ENCODE results near the gene USP47.

USP47 gene

DNA sequence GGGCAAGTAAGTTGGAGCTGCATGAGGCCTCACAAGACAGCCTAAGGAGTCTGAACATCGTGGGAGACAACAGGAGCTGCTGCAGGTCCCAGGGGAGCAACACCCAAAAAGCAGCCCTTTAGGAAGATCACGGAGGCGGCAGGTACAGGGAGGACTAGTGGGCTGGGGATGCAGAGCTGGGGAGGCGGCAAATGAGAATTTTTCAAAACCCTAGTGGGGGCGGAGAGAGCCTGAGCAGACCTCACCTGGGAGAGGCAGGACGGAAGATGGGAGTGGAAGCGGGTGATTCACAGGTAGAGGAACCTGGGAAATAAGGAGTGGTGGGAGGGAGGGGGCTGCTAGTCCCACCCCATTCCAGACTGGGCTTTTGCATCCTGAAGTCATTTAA, 124.6 kb downstream of the USP47 start:
- DNase-seq (ENCODE audit: low read depth, low spot score) = no peak

DNA sequence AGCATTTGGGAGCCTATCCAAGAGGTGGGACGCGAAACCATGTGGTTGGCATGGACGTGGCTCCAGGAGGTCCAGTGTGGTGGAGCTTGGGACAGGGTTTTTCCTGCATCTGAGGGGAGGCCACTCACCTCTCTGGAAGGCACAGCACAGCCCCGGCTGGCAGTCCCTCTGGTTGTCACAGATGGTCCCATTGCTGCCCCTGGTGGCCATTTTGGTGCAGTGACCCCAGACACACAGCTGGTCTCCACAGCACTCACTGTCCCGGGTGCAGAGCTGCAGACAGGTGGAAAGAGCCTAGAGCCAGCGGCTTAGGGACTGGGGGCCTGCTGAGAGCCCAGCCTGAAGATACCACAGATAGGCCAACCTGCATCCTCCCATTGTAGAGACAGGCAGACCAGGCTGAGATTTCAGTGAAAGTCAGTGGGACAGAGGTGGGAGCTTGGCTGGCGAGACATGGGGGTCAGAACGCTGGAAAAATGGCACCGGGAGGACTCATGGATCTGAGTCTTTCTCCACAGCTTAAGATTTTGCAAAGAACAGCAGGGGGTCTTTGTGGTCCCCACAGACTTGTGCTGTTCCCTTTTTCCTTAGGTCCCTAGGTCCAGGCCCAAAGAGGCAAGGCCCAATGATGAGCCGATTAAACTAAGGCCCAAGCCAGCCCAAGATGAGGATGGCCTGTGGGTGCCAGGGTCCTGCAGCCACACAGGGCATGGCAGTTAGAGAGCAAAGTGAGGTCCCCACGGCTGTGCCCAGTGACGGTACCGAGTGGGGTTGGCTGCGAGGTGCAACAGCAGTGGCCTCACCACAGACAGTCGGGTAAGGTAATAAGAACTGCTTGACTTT, 125.3 kb downstream of the USP47 start:
- DNase-seq (ENCODE audit: low read depth, low spot score) = peak; percentile 69

DNA sequence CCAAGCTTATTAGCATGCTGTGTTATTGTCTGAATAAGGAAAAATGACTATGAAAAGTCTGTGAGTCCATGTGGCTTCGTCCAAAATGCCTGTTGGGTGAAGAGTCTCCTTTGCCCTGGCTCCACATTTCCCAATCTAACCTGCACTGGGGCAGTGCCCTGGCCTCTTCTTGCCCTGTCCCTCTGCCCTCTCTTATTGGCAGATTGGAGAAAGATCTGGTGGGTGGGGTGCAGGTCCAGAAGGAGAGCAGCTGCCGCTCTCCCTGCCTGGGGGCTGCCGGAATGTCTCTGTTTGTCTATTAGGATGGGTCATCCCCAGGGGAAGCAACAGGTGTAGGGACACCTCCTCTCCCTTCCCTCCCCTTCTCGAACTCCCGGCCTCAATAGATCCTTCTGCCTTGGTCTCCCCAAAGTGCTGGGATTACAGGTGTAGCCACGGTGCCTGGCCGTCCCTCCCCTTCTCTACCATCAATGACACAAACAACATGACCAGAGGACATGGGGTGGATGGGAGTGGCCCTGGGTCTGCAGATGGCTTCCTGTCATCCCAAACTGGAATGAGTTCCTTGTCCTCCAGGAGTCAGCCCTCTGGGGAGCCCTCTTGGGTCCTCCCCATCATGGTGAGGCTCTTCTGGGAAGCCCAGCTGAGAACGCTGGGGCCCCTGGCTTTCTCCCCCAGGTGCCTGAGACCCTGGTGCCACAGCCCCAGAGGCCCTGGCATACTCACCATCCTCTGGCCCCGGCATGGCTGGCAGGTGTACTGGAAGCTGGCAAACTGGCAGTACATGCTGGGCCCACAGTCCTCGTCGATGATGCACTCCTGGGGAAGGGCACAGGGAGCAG, 126.1 kb downstream of the USP47 start:
- no peak for DNase-seq (ENCODE audit: low read depth, low spot score)

DNA sequence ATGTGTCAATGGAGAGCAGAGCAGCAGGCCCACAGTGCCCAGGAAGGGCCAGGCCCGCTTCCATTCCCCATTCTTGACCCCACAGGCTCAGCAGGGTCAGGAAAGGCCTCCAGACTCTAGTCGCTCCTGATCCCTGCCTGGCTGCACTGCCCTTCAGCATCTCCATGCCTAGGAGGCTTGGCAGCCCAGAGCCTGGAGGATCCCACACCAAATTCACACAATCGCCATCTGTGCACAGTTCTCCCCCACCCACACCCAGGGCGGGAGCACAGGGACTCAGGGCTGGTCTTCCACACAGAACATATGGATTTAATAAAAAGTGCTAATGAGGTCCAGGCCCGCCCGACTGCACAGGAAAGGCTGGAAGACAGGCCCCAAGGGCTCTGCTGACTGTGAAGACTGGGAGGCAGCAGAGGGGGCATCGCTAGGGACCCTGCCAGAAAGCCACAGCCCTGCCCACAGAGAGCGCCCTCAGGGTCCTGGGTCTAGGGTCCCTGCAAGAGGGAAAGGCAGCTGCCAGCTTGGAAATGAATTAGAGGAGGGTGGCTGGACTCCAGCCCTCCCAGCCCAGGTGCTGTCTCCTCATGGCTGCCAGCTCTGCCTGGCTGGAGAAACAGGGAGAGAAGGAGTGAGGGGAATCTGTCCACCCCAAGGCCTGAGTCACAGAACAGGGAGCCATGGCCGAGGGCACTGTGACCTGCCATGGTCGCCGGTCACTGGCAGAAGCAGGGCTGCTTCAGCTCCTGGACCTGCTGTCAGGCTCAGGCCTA, 126.9 kb downstream of the USP47 start:
- DNase-seq (ENCODE audit: low read depth, low spot score) = no peak

DNA sequence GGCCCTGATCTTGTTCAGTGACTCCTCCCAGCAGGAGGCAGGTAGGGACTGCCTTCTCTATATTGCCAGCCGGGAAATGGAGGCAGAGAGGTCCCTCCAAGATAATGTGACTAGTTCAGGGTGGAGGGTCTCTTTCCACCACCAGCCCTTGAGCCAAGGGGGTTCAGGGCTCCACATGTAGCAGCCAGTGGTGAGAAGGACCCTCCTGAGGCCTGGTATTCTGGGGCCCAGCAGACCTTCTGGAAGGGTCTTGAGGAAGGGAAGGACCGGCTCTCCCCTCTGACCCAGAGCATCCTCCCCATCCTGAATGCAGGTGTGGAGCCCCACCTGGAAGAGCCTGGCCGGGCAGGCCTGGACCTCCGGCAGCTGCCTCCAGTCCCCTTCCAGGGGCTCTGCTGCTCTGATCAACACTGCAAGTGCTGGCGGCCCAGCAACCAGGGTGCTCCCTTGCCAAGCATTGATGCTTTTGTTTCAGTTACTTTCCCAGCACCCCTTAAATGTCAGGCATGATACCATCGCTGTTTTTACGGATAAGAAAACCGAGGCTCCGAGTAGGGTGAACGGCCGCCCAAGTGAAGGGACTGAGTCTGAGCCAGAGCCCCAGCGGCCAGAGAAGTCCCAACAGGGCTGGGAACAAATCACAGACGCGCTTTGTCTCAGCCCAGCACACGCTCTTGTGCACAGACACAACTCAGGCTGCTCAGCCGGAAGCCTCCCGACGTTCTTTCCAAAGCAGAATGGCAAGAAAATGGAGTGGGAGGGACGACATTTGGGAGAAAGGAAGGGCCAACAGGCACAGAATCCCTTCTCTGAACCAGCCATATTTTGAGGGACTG, 127.8 kb downstream of the USP47 start:
- no peak for DNase-seq (ENCODE audit: low read depth, low spot score)

DNA sequence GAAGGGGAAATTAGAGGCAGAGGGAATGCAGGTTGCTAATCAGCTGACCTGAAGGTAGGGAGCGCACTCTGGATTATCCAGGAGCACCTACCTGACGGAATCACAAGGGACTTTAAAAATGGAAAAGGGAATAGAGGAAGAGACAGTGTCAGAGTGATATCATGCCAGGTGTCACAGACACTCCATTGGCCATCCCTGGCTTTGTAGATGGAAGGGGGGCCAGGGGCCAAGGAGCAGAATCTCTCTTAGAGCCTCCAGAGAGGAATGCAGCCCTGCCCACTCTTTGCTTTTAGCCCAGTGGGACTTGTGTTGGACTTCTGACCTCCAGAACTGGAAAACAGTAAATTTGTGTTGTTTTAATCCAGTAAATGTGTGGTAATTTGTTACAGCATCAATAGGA, 128.8 kb downstream of the USP47 start:
- DNase-seq (ENCODE audit: low read depth, low spot score) = no peak

DNA sequence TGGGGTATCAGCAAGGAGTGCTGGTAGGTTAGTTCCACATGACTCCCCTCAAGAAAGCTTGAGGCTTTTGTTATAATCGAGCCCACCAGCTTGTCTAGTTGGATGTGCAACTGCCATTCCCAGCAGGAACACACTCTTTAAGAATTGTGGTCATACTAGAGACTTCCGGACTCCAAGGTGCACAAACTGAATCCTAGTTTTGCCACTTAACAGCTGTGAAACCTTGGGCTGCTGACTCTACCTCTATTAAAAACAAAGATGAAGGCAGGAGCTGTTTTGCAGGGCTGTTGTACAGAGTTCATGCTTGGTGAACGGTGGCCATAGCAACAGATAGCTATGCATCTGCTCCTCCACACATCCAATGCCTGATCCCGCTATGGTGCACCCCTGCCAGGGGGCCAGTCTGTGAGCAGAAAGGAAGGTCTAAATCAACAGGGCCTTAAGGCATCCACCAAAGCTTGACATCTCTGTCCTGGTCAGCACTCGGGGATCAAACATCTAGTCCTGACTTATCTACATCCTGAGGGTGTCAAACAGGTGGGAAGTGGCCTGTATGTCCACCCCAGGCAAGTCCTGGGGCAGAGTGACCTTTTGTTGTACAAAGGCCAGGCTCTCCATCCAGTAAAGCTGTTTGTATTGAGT, 130.3 kb downstream of the USP47 start:
- no peak for DNase-seq (ENCODE audit: low read depth, low spot score)

DNA sequence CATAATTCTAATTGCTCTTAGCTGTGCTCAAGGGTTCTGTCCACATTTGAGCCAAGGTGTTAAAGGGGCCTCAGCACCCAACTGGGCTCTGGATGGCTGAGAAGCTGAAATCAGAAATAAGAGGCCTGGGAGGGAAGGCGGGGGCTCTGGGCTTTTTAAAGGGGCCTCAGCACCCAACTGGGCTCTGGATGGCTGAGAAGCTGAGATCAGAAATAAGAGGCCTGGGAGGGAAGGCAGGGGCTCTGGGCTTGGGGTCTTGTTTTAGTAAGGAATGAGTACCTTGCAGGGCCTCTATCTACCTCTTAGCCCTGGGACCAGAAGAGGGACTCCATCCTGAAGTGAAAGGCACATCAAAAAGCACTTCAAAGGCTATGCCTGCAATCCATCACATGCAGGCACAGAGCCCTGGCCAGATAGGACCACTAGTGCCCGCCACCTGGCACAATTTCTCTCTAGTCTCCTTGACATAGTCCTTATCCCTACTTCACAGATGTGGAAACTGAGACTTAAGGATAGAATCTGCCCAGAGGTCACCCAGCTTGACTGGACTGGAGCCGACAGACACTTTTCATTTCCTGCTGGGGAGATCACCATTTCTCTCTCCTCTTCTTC, 131.1 kb downstream of the USP47 start:
- DNase-seq (ENCODE audit: low read depth, low spot score) = no peak

DNA sequence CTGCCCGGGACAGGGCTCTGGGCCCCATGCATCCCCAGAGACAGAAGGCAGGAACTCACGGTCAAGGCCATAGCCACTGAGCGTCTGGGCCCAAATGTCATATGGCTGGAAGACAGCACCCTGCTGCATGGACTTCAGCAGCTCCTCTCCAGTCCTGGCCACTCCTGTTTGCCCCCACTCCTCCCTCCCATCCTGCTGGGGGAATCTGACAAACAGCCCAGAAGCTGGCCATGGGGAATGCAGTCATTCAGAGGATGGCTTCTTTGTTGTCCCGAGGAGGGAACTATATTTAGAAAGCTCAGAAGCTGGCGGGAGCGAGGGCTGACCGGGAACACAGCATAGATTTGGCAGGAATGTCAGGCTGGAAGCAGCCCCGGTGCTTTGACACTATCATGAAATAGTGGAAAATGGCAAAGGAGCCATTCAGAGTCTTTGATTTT, 131.6 kb downstream of the USP47 start:
- DNase-seq (ENCODE audit: low read depth, low spot score) = peak; percentile 95

DNA sequence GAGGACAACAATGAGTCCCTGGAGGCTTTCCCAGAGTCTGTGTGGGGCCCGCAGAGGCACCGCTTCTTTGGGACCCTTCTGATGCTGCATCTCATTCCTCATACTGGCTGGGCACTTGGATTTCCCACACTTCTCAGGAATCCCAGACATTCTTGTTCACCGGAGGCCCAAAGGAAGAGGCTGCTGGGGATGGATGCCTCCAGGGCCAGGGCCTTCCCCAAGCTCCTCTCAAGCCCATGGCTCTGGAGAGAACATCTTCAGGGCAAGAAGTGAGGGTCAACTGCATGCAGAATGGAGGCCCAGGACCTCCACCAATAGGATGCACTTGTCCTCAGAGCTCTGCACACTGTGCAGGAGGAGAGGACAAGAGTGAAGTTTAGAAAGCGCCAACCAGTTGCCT, 132.1 kb downstream of the USP47 start:
- DNase-seq (ENCODE audit: low read depth, low spot score) = no peak

DNA sequence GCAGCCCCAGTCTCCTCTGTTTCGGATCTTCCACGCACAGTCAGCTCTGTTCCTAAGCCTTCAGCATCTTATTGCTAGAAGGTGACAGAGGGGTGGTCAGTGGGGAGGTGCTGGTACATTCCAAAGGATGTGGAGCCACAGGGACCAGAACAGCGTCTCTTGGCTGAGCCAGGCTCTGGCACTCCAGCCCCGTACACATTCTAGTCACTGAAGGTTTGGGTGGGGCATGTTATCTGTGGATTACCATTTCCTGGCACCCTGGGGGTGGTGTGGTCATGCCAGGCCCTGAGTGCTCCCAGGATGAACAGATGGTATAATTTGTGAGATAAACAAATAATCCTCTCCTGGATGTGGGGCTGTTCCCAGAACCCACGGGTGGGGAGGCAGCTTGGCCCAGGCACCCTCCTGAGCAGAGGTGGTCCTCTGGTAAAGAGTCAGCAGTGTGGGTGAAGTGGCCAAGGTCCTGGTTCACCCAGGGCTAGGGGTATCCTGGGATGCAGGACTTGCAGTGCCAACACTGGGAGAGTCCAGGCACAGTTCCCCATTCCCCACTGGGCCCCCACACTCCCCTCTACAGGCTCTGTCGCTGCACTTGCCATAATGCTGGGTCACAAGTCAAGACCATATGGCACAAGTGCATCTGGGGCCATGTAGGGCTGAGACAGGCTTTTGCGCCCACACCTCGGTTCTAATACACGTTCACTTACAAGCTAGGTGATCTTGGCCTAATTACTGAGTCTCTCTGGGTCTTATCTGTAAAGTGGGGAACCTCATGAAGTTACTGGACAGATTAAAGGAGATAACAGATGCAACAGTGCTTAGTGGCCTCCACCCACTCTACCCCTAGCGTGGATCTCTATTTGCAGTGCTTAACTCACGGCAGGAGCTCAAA, 133.7 kb downstream of the USP47 start:
- no peak for DNase-seq (ENCODE audit: low read depth, low spot score)

DNA sequence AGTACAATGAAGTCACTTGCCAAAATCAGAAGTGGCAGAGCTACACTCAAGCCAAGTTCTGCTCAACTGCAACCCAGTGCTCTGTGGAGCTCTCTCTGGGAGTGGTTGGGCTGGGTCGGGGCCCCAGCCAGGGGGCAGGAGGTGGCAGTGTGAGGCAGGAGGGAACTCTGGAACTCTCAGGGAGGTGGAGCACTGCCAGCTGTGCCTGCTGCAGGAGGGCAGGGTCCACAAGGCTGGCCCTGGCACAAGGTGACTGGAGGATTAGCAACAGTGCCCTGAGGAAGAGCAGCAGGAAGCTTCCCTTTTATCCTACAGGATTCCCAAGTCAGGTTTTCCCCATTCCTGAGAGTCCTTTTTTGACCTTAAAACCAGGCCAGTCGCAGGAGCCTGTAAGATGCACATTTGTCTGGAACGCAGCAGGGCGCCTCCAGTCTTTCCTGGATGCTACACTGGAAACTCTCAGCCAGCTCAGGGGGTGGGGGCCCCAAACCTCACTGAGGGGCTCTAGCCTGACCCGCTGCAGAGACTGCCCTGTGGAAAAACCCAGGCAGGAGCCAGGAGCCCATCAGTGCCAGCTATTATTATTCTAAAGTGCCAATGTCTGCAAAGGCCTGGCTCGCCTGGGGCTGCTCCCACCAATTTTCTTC, 134.8 kb downstream of the USP47 start:
- no peak for DNase-seq (ENCODE audit: low read depth, low spot score)

DNA sequence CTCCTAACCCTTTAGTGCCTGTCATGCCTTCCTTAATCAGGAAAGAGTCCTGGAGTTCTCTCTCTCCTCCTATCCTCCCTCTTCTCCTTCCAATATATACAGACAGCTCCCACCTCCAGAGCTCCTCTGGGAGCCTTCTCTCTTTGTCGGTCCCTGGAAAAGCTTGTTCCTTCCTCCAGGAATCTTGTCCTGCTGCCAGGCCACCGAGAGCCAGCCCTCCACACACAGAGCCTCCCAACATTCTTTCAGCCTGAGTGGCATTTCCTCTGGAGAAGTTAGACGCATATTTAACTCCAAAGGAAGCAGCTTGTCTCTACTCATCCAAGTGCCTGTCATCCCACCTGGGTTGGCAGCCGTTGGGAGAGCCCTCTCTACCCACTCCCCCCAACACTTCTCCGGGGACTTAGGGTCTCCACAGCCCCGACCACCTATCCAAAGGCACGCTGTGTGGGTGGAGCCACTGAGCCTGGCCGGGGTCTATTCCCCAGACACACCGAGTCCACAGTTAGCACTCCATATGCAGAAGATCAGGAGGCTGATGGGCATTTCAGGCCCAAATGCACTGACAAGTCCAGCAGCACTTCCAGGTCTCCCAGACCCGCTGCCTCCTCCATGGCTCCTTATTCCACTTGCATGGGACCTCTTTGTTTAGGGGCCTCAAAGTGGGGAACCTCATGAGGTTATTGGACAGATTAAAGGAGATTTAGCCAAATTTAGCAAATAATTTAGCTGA, 135.6 kb downstream of the USP47 start:
- peak; percentile 97 for DNase-seq (ENCODE audit: low read depth, low spot score)

DNA sequence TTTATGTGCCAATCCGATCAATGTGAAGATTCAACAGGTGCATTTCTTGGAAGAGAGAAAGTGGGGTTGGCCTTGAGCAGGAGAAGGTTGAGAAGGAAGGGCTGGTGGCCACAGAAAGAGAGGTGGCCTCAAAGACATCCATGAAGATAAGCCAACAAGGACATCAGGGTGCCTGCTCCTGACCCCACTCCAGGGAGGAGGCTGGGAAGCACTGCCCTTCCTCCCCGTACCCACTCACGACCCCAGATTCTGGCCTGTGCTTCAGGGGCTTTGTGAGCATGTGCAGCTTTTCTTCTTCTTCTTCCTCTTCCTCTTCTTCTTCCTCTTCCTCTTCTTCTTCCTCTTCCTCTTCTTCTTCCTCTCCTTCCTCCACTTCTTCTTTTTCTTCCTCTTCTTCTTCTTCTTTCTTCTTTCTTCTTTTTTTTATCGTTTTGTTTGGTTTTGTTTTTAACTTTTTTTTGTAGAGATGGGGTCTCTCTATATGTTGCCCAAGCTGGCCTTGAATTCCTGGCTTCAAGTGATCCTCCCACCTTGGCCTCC, 136.4 kb downstream of the USP47 start:
- DNase-seq (ENCODE audit: low read depth, low spot score) = no peak

DNA sequence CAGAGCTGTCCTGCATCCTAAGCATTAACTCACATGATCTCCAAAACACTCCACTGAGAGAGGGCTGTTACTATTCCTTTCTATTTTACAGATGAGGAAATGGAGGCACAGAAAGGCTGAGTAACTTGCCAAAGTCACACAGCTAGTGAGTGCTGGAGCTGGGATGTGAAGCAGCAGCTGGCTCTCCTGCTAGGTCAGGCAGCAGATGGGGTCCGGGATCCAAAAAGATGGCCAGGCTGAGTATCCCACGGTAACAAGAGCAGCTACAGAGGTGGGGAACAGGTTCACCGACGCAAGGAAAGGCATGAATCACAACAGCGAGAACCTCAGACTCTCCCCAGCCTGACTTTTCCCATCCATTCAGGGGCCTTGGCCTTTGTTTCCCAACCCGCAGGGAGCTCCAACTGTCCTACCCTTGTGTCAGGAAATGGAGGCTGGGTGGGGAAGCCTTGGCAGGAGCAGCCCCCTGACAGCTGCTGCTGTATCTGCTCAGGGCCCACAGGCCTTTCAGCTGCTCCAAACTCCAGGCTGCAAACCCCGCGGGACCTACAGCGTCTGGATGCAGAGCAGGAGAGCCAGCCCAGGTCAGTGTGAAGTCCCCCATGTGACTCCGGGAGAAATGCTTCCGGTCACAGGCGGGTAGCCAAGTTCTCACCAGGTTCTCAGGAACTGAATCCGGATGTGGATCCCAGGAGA, 137.2 kb downstream of the USP47 start:
- DNase-seq (ENCODE audit: low read depth, low spot score) = peak; percentile 65

DNA sequence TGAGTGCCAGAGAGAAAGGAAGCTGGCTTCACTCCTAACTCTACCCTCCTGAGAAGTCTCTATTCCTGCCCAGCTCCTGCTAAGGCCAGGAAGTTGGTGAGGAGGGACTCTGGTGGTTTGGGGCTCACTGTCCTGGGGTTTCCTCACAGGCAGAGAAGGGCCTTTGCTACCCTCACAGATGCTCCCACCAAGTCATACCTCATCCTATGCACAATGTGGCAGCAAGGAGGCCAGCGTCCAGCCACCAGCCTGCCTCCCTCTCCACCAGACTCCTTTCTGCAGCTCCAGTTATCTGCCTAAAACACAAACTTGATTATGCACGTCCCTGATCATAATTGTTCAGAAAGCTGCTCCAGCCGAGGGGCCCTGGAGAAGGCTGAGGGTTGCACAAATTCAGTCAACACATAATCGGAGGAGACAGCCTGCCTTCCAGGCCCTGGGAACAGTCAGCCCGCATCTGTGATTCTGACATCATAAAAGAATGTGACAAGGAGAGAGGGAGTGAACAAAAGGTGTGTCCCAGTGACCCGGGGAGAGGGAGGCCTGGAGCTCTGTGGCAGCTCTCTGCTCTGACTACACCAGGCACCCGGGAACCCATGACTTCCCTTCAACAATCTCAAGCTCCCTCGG, 137.8 kb downstream of the USP47 start:
- peak; percentile 83 for DNase-seq (ENCODE audit: low read depth, low spot score)

DNA sequence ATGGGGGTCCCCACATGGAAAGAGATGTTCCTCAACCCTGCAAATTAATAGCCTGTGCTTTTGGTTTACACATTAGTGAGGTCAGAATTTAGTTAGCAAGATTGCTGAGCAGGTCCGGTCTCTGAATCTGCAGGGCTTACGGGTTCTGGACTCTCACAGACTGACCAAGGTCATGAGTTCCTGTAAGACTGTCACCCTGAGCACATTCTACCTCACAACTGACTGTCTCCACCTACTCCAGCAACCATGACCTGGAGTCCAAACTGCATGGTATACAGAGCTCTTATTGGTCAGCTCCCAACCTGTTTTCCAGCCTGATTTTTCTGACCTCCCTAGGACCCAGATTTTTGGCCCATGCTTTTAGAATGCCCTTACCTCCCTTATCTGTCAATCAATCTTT, 138.4 kb downstream of the USP47 start:
- DNase-seq (ENCODE audit: low read depth, low spot score) = no peak

Measured in astrocyte of the hippocampus (primary cell).